EL (cell line): ENCODE data around the gene MYZAP.

Source experiments
- DNase-seq: peaks from one replicate; pipeline ENCODE4 v3.0.0-alpha.2; 2016

Gene MYZAP

DNA sequence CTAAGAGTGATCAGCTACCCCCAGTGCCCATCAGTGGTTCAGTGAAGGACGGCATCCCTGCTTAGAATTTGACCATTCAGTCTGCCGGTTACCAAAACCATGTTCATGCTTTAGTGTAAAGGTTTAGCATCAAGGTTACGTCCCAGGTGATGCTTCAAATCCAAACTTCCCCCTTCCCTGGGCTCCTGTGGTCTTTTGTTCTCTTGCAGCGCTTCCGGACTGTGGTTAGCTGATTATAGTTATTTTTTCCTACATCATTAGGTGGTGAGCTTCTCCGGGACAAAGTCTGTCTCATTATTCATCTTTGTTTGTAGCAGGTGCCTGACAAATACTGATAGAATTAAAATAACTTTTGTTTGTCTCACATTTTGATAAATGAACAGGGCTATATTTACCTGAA, 28.3 kb upstream of the MYZAP start:
- no peak for DNase-seq

DNA sequence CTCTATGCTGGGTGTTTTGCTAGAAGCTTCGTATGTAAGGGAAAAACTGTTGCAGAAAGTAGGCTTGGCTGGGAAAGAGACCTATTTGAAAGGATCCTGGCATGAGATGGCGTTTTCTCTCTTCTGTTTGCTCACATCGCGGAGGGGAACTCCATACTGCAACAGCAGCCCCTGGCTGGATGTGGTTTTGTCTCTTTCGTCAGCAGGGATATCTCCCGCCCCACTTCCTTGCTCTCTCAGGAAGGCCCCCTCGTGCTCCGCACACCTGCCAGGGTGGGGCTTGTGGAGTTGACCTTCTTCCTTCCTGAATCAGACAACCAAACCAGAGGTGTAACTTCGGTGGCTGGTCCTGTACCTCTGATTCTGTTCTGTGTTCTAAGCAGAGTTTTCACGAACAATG, 26.4 kb upstream of the MYZAP start:
- DNase-seq = no peak

DNA sequence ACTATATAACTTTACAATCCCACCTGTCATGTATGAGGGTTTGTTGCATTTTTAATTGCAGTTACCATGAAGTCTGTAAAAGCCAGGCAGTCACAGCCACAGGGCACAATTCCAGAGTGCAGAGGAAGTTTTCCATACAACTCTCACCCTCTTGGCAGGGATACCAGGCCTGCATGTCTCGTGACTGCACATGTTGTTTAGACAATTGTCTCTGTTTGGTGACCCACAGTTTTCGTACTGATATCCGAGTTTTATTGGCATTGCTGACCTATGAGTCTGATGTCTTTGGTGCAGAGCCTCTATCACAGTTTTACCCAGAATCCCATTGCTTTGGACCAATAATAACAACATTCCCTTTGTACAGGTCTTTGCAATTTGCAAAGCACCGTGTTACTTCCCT, 24.9 kb upstream of the MYZAP start:
- DNase-seq = peak; percentile 57

DNA sequence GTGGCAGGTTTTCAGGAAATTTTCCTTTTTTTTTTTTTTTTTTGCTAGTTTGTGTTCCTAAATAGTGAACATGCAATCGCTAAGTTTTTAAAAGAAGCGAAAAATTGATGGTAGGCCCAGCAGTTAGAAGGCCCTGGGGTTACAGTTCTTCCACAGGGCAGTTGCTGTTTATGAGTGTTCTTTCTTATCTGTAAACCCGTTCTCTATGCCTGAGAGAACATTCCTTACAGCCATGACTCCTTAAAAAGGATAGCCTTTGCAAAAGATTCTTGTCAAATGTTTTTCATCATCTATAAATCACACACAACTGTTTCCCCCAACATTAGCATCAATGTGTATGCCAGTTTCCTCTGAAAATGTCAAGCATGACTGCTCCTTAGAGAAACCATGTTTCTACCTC, 23.8 kb upstream of the MYZAP start:
- DNase-seq = no peak

DNA sequence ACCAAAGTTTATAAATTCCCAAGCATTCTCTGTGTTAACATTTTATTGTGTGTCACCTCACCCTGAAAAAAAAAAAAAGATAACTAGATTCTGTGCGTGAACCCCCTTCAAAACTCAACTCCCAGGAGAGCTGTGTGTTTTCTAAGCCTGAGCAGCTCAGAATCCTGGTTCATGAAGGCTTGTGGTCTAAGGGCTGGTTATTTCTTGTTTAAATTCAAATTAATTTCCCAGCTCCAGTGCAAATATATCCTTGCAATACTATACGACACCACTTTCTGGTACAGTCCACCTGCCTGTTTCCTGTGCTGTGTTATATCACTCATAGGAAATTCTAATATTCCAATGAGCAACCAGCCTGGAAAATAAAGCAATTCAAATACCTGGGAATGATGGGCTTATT, 23.4 kb upstream of the MYZAP start:
- no peak for DNase-seq

DNA sequence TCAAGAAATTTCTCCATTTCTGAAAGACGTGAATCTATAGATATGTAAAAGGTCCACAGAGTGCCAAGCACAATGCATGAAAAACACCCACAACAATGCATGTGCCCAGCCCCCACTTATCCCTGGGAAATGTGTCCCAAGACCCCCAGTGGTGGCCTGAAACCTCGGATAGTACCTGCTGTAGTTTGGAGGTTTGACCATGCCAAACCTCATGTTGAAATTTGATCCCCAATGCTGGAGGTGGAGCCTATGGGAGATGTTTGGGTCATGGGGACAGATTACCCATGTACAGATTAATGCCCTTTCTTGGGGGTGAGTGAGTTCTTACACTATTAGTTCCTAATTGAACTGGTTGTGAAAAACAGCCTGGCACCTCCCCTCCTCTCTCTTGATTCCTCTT, 21.4 kb upstream of the MYZAP start:
- DNase-seq = no peak

DNA sequence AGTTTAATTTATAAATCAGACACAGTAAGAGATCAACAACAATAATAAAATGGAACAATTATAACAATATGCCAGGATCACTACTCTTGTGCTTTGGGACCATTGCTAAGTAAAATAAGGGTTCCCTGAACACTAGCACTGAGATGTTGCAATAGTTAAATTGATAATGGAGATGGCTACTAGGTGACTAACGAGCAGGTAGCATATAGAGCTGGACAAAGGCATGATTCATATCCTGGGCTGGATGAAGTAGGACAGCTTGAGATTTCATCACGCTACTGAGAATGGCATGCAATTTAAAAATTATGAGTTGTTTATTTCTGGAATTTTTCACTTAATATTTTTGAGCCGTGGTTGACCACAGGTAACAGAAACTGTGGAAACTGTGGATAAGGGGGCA, 20.7 kb upstream of the MYZAP start:
- peak; percentile 77 for DNase-seq

DNA sequence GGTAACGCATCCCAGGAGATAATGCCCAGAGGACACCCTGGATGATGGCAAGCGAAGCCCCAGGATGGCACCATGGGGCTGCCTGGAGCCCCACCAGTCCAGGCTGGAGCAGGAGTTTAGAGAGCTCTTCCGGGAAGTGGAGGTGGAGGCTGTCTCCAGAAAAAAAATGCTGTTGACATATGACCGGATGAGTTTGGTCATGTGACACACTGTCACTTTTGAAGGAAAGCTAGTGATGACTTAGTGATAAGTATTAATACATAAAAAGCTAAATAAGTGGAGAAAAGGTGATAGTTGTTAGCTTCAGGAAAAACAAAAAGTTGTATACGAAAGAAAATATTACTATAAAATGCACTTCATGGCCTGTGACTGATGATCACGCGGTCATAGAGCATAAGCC, 20.0 kb upstream of the MYZAP start:
- DNase-seq = no peak

DNA sequence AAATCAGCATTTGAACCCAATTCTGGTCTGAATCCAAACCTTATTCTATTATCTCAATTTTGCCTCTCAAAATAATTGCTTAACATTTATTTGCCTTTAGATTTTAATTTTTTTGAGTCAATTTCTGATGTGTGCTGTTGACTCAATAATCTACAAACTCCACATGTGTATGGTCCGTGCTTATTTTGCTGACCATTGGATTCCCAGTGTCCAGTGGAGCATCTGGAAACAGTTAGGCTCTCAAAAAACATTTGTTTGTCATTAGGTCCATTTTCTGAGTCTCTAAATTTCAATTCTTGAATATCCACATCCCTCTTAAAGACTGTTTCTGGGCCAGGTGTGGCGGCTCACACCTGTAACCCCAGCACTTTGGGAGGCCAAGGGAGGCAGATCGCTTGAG, 19.2 kb upstream of the MYZAP start:
- no peak for DNase-seq

DNA sequence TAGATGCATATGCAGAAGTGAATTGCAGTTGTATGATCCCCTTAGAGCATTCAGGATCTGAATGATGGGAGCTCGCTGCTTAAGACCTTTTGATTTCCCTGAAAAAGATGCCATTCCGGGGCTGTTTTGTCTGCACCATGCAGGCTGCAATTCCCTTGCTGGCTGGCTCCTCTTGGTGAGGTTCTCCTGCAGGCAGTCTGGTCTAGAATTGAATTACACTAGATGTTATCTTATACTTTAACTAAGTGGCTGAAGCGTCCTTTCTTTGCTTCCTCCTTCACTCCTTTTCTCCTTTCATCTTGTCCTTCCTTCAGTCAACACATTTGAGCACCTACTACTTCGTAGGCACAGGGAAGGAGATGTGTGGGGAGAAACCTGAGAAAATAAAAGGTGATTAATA, 18.6 kb upstream of the MYZAP start:
- no peak for DNase-seq

DNA sequence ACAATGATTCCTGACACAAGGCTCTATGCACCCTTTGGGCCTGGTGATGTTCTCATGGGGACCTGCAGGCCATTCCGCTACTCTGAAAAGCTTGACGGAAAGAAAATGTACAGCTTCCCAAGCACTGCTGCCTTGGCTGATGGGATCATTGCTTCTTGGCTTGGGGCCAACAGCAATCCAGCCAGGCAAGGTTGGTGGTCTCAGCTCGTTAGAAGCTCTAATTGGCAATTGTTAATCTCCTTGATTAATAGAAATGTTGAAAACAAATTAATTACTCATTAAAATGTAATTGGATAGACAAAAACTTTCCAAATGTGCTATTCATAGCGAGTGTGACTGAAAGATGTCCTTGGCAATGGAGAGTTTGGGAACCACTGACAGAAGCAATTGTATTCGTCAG, 16.3 kb upstream of the MYZAP start:
- no peak for DNase-seq

DNA sequence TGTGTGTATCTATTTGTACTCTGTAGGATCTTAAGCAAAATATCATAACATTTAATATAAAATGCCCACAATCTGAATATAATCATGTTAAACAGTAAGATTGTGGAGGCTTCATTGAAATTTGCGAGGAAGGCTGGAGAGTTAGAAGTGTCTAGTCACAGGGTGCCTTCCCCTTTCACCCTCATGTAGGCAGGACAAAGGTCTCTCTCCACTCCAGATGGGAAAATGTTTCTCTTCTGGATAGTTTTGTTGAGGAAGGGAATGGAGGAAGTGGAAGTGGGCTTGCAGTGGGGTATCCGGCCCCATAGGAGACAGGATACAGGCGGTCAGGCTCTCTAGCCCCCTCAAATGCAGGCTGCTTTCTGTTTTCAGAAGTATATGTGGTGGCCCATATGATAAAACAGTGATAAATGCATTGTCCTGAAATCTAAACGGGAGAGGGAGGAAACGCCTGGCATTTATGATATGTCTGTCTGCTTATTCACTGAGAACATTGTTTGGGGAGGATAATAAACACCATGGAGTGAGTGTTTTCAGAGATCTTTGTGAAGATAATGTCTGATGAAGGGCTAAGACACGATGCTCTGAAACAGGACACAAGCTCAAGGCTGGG, 13.3 kb upstream of the MYZAP start:
- no peak for DNase-seq

DNA sequence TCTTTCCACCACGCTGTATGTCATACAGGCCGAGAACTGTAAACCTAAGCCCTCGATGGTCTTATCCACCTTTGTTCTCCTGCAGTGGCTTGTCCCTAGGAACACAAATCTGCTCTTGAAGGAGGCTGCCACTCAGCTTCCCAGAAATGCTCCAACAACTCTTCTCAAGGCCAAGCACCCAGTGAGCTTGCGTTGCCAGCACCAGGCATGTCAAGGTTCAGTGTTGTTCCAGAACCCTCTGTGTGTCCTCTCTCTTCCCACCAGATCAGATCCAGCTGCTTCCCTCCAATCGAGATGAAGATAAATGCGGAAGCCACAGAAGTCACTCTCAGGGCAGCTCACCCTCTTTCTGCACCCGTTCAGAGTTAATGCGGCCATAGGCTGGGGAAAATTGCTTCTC, 11.3 kb upstream of the MYZAP start:
- DNase-seq = no peak

DNA sequence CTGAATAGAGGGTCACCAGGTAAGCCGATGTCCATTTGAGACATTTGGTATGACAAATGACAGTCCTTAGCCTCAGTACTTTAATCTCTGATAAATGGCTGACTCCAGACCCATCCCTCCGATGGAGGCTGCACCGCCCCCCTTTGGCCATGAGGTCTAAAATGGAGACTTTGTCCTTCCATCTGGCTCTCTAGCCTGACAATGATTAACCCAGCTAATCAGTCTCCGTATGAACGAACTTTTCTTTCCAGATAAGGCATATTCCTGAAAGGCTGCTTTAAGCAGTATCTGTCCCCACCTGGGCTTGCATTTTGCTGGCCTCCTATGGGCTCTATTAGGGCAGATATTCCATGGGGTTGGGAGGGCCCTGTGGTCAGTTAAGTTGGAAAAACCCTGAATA, 10.8 kb upstream of the MYZAP start:
- DNase-seq = no peak

DNA sequence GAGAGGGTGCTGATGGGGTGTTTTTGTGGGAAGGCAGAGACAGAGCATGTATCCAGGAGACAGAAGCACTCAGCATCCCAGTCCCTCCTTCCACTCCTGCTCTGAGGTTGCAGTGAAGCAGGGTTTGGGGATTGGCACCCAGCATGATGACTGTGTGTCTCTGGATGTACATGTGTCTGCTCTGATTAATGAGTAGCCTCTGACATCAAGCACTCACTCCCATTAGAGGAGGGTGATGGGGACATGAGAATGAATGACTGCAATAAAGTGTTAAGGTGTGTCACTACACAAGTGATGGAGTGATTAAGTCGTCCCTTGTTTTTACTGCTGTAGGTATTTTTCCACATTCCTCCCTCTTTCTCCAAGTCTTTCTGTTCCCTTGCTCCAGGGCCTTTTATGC, 9.6 kb upstream of the MYZAP start:
- DNase-seq = no peak

DNA sequence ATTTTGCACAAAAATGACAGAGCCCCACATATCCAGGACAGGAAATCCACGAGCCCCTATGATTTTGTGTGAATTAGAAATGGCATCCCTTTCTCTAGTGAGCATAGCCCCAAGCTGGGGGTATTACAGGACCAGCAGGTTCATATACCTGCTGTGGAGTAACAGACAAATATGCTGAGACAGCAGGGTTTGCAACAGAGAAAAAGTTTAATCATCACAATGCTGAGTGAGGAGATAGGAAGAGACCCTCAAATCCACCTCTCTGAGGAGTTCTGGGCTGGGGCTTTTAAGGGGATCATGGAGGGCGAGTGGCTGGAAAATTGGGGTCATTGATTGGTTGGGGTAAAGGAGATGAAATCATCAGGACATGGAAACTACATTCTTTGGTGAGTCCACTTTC, 8.4 kb upstream of the MYZAP start:
- no peak for DNase-seq

DNA sequence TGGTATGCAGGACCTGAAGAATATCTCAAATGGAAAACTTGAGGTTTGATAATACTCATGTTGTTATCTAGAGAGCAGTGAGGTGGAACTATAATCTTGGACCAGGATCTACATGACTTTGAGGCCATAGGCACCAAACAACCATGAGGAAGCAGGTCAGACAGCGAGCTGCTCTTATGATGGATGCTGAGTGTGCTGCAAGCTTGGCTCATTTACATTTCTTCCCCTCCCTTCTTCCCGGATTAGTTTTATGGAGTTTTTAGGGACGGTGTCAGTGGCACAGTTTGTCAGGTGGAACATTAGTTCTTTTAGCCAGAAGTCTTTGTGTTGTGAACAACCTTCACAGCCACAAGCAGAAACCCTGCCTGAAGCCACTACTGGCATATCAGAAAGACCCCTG, 8.0 kb upstream of the MYZAP start:
- no peak for DNase-seq

DNA sequence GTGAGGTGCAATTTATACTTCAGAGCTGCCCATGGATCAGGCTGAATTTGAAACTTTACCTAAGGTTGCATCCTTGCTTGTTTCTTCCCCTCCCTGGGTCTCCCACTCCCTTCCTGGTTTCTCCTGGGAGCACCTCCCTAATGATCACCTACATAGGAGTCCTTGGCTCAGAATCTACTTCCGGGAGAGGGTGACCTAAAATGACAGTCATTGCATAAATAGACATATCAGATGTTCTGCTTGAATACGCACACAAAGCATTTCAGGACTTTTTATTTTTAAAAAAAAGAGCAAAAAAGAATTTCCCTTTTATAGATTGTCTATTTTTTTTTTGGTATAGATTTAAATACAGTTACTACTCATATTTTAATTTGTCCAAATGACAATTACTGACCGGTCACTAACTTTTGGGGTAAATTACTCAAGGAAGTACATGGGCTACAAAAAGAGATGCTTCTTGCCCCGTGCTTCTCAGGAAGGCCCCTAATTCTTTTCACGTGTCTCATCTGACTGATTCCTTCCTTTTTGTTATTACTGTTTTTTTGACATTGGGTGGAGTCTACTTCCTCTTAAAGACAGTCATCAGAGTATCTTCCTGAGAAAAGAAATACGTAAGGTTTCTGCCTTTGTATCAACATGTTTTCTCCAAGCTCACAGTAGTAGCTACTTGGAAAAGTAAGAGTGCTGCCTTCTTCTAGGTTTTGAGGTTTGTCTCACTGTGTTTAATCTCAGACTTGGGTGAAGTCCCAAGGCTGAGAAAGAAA, 4.9 kb upstream of the MYZAP start:
- peak; percentile 15 for DNase-seq

DNA sequence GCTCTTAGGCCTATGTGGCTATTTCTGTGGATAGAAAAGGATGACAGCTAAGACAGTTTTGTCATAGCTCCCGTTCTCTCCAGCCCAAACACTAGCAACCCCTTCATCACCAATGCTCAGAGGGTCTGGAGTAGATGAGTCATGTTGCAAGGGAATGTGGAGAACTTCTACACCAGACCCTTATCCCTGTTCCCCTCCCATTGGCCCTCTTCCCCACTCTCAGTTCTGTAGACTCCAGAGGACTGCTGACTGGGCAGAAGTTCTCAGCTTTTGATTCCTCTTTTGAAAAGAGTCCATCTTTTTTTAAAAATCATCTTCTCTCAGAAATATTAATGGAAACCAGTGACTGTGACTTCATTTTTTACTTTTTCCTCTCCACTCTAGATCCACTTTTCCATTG, 2.4 kb upstream of the MYZAP start:
- DNase-seq = no peak

DNA sequence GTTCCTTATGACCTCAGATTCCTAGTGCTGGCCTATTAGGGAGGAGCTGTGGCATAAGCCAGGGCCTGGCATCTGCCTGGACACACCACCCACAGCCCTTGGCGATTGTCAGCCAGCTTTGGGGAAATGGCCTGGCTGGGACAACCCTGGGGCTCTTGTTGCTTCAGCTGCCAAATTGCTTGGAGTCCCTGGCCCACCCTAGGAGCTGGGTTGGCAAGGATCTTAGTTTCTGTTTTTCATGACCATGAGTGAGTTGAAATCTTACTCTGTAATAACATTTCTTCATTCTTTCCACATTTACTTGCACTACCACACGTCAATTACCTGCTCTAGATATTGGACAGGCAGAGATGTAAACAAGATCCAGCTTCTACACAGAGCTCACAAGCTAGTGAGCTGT, 1.9 kb upstream of the MYZAP start:
- no peak for DNase-seq

DNA sequence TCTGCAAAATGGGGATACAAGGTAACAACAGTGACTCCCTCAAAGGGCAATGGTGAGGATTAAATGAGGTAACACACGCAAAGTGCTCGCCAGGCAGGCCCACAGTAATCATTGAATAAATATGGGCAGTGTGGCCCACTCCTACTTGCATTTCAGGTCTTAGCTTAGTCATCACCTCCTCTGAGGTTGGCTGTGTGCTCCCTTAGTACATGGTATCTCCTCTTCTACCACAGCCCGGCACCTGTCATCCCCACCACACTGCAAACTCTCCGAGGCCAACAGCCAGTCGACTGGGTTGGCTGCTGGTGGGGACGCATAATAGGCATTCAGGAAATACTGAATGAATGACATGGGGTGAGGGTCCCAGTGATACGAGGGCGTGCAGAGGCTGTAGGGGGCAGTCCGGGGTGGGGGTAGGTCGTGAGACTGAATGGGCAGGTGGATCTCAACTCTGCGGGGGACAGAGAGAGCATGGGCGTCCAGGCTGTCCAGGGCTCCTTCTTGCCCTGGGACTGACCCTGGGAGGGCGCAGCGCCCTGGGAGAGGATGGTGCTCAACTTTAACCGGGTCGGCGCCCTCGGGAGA, 375 bp upstream of the MYZAP start:
- DNase-seq = no peak

DNA sequence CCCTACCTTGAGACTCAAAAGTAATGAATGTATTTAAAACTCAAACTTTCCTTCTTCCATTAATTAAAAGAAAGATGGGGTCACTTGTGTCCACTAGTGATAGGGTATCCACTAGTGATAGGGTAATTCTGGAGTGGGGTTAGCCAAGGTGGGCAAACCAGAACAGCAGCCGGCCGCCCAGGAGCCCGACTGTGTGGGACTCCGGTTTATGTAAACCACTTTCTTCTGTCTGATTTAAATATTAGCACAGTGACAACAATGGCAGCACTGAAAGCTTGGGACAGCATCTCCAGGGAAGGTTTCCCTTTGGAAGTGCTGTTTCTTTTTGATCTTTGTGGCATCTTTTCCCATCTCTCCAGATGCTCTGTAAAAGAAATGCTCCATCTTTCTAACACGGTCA, 722 bp downstream of the MYZAP start:
- DNase-seq = no peak

DNA sequence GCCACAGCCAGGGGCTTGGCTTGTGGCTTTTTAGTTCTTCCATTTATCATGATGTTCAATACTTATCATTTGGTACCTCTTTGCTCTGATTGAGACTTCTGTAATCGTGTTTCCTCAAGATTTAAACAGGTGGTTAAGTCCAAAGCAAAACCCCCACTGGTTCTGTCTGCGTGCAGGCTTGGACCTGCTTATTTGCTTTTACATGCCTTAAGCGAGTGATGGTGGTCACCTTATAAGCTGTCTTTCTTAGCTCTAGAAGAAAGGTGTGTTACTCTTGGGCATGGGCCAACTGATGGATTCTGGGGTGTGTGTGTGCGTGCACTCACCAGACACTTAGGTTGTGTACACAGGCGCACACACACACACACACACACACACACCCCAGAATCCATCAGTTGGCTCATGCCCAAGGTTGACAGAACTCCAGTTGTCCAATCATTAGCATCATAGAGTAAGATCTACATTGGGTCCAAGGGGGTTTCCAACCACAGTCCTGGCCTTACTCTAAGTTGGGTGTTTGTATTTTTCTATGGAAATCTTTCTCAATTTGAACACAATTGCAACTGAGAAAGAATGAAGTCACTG, 1.2 kb downstream of the MYZAP start:
- no peak for DNase-seq

DNA sequence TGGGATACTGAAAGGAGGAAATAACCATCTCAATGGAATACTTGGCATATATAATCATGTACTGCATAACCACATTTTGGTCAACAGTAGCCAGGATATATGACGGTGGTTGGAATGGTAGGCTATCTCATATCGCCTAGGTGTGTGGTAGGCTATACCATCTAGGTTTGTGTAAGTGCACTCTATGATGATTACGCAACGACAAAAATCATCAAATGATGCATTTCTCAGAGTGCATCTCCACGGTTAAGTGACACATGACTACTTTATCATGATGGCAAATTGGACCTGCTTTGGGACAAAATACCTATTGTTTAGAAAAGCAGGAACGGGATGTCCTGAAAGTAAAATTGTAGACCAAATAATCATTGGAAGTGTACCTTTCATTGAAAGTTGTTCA, 2.8 kb downstream of the MYZAP start:
- no peak for DNase-seq
